Naive thymus-derived CD4-positive, alpha-beta T cell (primary cell): ENCODE results near the gene DNM3. TPM values are rescaled to one million over a fixed set of nuclear protein-coding genes. Genes with fewer than 3 reads are reported as not detected.

Experiments used
- ATAC-seq: fragments of 150-1000 bp; cut with Tn5 transposase; 2 replicates; pipeline ENCODE4 v1.10.0; 2021; ENCODE audit warnings: mild to moderate bottlenecking, moderate library complexity
- CTCF ChIA-PET: fragments of 350-600 bp; sonication (Branson Sonifier 250); formaldehyde crosslinking; loops from one replicate; lab custom pipeline; 2021; ENCODE audit warnings: antibody characterized with exemption; lab: Charles Lee
- POLR2A ChIA-PET: fragments of 350-600 bp; sonication (Branson Sonifier 250); formaldehyde crosslinking; loops from one replicate; lab custom pipeline; 2021; ENCODE audit warnings: antibody characterized with exemption, inconsistent platforms; lab: Charles Lee
- DNase-seq, 9 donors: peaks; one replicate each; pipeline versions ENCODE4 v3.0.0 to v3.0.0-alpha.2; 2020 to 2022; ENCODE audit warnings: mixed read lengths in 1 of 9
- H3K27ac ChIP-seq: one replicate; pipeline ENCODE4 v1.7.0; 2013; ENCODE audit warnings: mild to moderate bottlenecking, low read depth, low read length, moderate library complexity
- H3K27me3 ChIP-seq, 2 donors: one replicate each; pipeline ENCODE4 v1.7.0; 2013; ENCODE audit warnings: low read length in 2 of 2, mild to moderate bottlenecking in 2 of 2, moderate library complexity in 2 of 2; ENCODE audit not compliant: control insufficient read depth in 2 of 2, insufficient read depth in 2 of 2
- H3K36me3 ChIP-seq, 3 experiments: 1 replicate in 2 of 3; 2 replicates in 1 of 3; pipeline ENCODE4 v1.7.0; 2013; ENCODE audit warnings: low read length in 3 of 3, mild to moderate bottlenecking in 3 of 3, moderate library complexity in 1 of 3; ENCODE audit not compliant: insufficient read depth in 3 of 3, control insufficient read depth in 2 of 3
- H3K4me1 ChIP-seq, 2 donors: one replicate each; pipeline ENCODE4 v1.7.0; 2013; ENCODE audit warnings: low read length in 2 of 2, mild to moderate bottlenecking in 2 of 2, moderate library complexity in 1 of 2; ENCODE audit not compliant: control insufficient read depth in 2 of 2, insufficient read depth in 2 of 2
- H3K4me3 ChIP-seq: 2 replicates; pipeline ENCODE4 v1.7.0; 2013; ENCODE audit warnings: mild to moderate bottlenecking, low read length
- H3K9me3 ChIP-seq, 3 experiments: 1 replicate in 2 of 3; 2 replicates in 1 of 3; pipeline ENCODE4 v1.7.0; 2013; ENCODE audit warnings: low read length in 3 of 3; ENCODE audit not compliant: control insufficient read depth in 2 of 3
- H3K27ac Mint-ChIP-seq, 9 donors: one replicate each; pipeline ENCODE4 v1.8.0; 2020 to 2022; ENCODE audit warnings: mixed read lengths in 9 of 9, mild to moderate bottlenecking in 8 of 9, moderate library complexity in 5 of 9, inconsistent platforms in 2 of 9
- H3K27me3 Mint-ChIP-seq, 5 donors: one replicate each; pipeline ENCODE4 v1.8.0; 2021 to 2022; ENCODE audit warnings: mixed read lengths in 5 of 5, mild to moderate bottlenecking in 1 of 5
- H3K36me3 Mint-ChIP-seq, 5 donors: one replicate each; pipeline ENCODE4 v1.8.0; 2020 to 2022; ENCODE audit warnings: mixed read lengths in 5 of 5, mild to moderate bottlenecking in 3 of 5, inconsistent platforms in 1 of 5
- H3K4me1 Mint-ChIP-seq, 7 donors: one replicate each; pipeline ENCODE4 v1.8.0; 2020 to 2022; ENCODE audit warnings: mixed read lengths in 7 of 7, mild to moderate bottlenecking in 3 of 7, inconsistent platforms in 1 of 7
- H3K4me3 Mint-ChIP-seq, 10 donors: one replicate each; pipeline ENCODE4 v1.8.0; 2020 to 2022; ENCODE audit warnings: mild to moderate bottlenecking in 10 of 10, mixed read lengths in 10 of 10, moderate library complexity in 6 of 10, inconsistent platforms in 2 of 10
- H3K9me3 Mint-ChIP-seq, 11 donors: one replicate each; pipeline ENCODE4 v1.8.0; 2020 to 2022; ENCODE audit warnings: mixed read lengths in 11 of 11, mild to moderate bottlenecking in 4 of 11, inconsistent platforms in 1 of 11, moderate library complexity in 1 of 11
- intact Hi-C, 2 donors: fragments of 100-400 bp; cut with micrococcal nuclease; formaldehyde crosslinking; loops; one replicate each; pipeline ENCODE4 v1.15.1; 2023
- polyA plus RNA-seq, 2 donors: library from polyadenylated mRNA; unstranded; fragments of 300-500 nt; fragmentation: Illumina TruSeq; gene quantifications; one replicate each; pipeline ENCODE4 v1.2.3, GENCODE V29; 2021
- total RNA-seq, 6 experiments: library from RNA in 5 of 6; stranded (reverse) in 5 of 6; gene quantifications; 1 replicate in 5 of 6; 2 replicates in 1 of 6; pipeline ENCODE4 v1.2.3 and lab custom pipeline; 2021 to 2026

Gene DNM3
- total and polyA plus RNA-seq, 7 experiments from 2014 or later, result 1.2 to 2.5 (median 2.0) TPM

- DNase-seq (no peak), ATAC-seq (no peak)
- Histone ChIP-seq H3K4me1 (no peaks in the 10 kb centered on the region), H3K27ac (no peak overlapping the region), H3K4me3 (no peak overlapping the region), H3K36me3 (no peaks in the 10 kb centered on the region), H3K9me3 (no peaks in the 10 kb centered on the region), H3K27me3 (no peaks in the 10 kb centered on the region)
- intact Hi-C loops, result no loop called here
- Mint-ChIP-seq H3K4me3 (no peak overlapping the region), H3K36me3 (no peaks in the 10 kb centered on the region), H3K9me3 (no peaks in the 10 kb centered on the region), H3K4me1 (no peaks in the 10 kb centered on the region), H3K27ac (no peak overlapping the region), H3K27me3 (no peaks in the 10 kb centered on the region)
- ChIA-PET POLR2A (no interaction called here), CTCF (no interaction called here)
Observed at GRCh38 chr1:172322219-172323061, 481.1 kb downstream of the DNM3 start.

- DNase-seq, result no peak
- H3K36me3 ChIP-seq, result no peaks in the 10 kb centered on the region
- no peaks in the 10 kb centered on the region for H3K27me3 ChIP-seq
- peaks cover 0 to 6% (median 0%) of the 10 kb centered on the region in 11 donors for H3K9me3 Mint-ChIP-seq
- H3K36me3 Mint-ChIP-seq, result peaks cover 0 to 4% (median 0%) of the 10 kb centered on the region in 5 donors
- H3K27me3 Mint-ChIP-seq, result no peaks in the 10 kb centered on the region
- H3K27ac ChIP-seq, result no peak overlapping the region
- H3K9me3 ChIP-seq, result no peaks in the 10 kb centered on the region
- no peak overlapping the region for H3K27ac Mint-ChIP-seq
- H3K4me1 ChIP-seq, result no peaks in the 10 kb centered on the region
- no peak overlapping the region for H3K4me3 Mint-ChIP-seq
- H3K4me1 Mint-ChIP-seq, result no peaks in the 10 kb centered on the region
- POLR2A ChIA-PET, result interaction anchor here (0.7 kb wide), 1 partner anchor 84 kb away, joined by 3 read pairs; no protein-coding TSS in a partner anchor
- CTCF ChIA-PET, result interaction anchor here (0.6 kb wide), 1 partner anchor 13 kb away, joined by 4 read pairs; no protein-coding TSS in a partner anchor
- no peak for ATAC-seq
- no peak overlapping the region for H3K4me3 ChIP-seq
- intact Hi-C loops, result no loop called here
Observed at GRCh38 chr1:172323686-172324085, 482.4 kb downstream of the DNM3 start.

- Histone ChIP-seq H3K4me3 (no peak overlapping the region), H3K9me3 (no peaks in the 10 kb centered on the region), H3K27me3 (no peaks in the 10 kb centered on the region), H3K4me1 (no peaks in the 10 kb centered on the region), H3K36me3 (no peaks in the 10 kb centered on the region), H3K27ac (no peak overlapping the region)
- ChIA-PET CTCF (no interaction called here), POLR2A (interaction anchor here (0.7 kb wide), 1 partner anchor 85 kb away, joined by 3 read pairs; no protein-coding TSS in a partner anchor)
- ATAC-seq, result no peak
- Mint-ChIP-seq H3K27me3 (no peaks in the 10 kb centered on the region), H3K4me3 (no peak overlapping the region), H3K9me3 (peaks cover 0 to 6% (median 0%) of the 10 kb centered on the region in 11 donors), H3K4me1 (no peaks in the 10 kb centered on the region), H3K36me3 (peaks cover 0 to 4% (median 0%) of the 10 kb centered on the region in 5 donors), H3K27ac (no peak overlapping the region)
- intact Hi-C loops, result no loop called here
- DNase-seq, result no peak
Observed at GRCh38 chr1:172324086-172324485, 482.8 kb downstream of the DNM3 start.

GRCh38 chr1:172324761-172325160 lies 483.5 kb downstream of the DNM3 start:
- peaks cover 0 to 4% (median 0%) of the 10 kb centered on the region in 5 donors for H3K36me3 Mint-ChIP-seq
- ATAC-seq (no peak), DNase-seq (no peak)
- no peaks in the 10 kb centered on the region for H3K27me3 ChIP-seq
- no peak overlapping the region for H3K27ac Mint-ChIP-seq
- H3K4me3 ChIP-seq, result no peak overlapping the region
- no peaks in the 10 kb centered on the region for H3K4me1 Mint-ChIP-seq
- no peaks in the 10 kb centered on the region for H3K36me3 ChIP-seq
- H3K4me1 ChIP-seq, result no peaks in the 10 kb centered on the region
- H3K27me3 Mint-ChIP-seq, result no peaks in the 10 kb centered on the region
- peaks cover 0 to 6% (median 0%) of the 10 kb centered on the region in 11 donors for H3K9me3 Mint-ChIP-seq
- intact Hi-C loops, result no loop called here
- ChIA-PET POLR2A (no interaction called here), CTCF (no interaction called here)
- no peak overlapping the region for H3K4me3 Mint-ChIP-seq
- H3K27ac ChIP-seq, result no peak overlapping the region
- H3K9me3 ChIP-seq, result no peaks in the 10 kb centered on the region

GRCh38 chr1:172325531-172325930 lies 484.2 kb downstream of the DNM3 start:
- Mint-ChIP-seq H3K27me3 (no peaks in the 10 kb centered on the region), H3K9me3 (peaks cover 0 to 6% (median 0%) of the 10 kb centered on the region in 11 donors), H3K36me3 (peaks cover 0 to 4% (median 1%) of the 10 kb centered on the region in 5 donors), H3K4me1 (no peaks in the 10 kb centered on the region), H3K27ac (no peak overlapping the region), H3K4me3 (no peak overlapping the region)
- Histone ChIP-seq H3K4me1 (no peaks in the 10 kb centered on the region), H3K27me3 (no peaks in the 10 kb centered on the region), H3K4me3 (no peak overlapping the region), H3K36me3 (no peaks in the 10 kb centered on the region), H3K27ac (no peak overlapping the region), H3K9me3 (no peaks in the 10 kb centered on the region)
- DNase-seq, result no peak
- ChIA-PET CTCF (no interaction called here), POLR2A (interaction anchor here (0.9 kb wide), 1 partner anchor 445 kb away, joined by 3 read pairs; no protein-coding TSS in a partner anchor)
- ATAC-seq, result no peak
- intact Hi-C loops, result no loop called here

- Mint-ChIP-seq H3K27me3 (no peaks in the 10 kb centered on the region), H3K27ac (no peak overlapping the region), H3K4me1 (peaks cover 0 to 2% (median 0%) of the 10 kb centered on the region in 7 donors), H3K36me3 (peaks cover 0 to 4% (median 1%) of the 10 kb centered on the region in 5 donors), H3K9me3 (peaks cover 0 to 6% (median 0%) of the 10 kb centered on the region in 11 donors), H3K4me3 (no peak overlapping the region)
- ChIA-PET POLR2A (interaction anchor here (0.9 kb wide), 1 partner anchor 446 kb away, joined by 3 read pairs; no protein-coding TSS in a partner anchor), CTCF (no interaction called here)
- H3K9me3 ChIP-seq, result no peaks in the 10 kb centered on the region
- no peak for DNase-seq
- H3K4me3 ChIP-seq, result no peak overlapping the region
- no peak for ATAC-seq
- no peaks in the 10 kb centered on the region for H3K36me3 ChIP-seq
- intact Hi-C loops, result loop anchor here in 1 of 2 donors (2.0 kb wide), 1 partner anchor 55 kb away; no protein-coding TSS in a partner anchor
- no peaks in the 10 kb centered on the region for H3K4me1 ChIP-seq
- no peaks in the 10 kb centered on the region for H3K27me3 ChIP-seq
- no peak overlapping the region for H3K27ac ChIP-seq
Observed at GRCh38 chr1:172326136-172326535, 484.8 kb downstream of the DNM3 start.
